Karpas-422 (cell line): Measurements from ENCODE around the gene MEIKIN. TPM values are rescaled to one million over a fixed set of nuclear protein-coding genes. Genes with fewer than 3 reads are reported as not detected.
"Not testable (repeated sequence)": the region's sequence is repeated elsewhere in the genome, so short reads cannot be mapped to it uniquely, and the experiment has no call there.

ENCODE experiments used
- DNase-seq: peaks from one replicate; pipeline ENCODE4 v3.0.0-alpha.2; 2015
- H2AFZ ChIP-seq: fragments of 200-600 bp; sonication (generic); 2 replicates; pipeline ENCODE4 v1.6.1; 2014; ENCODE audit warnings: antibody characterized with exemption, low read length, mixed read lengths
- H3K27ac ChIP-seq: fragments of 200-600 bp; sonication (generic); 2 replicates; pipeline ENCODE4 v1.5.1; 2014; ENCODE audit warnings: mild to moderate bottlenecking, low read length, moderate library complexity
- H3K27me3 ChIP-seq: fragments of 200-600 bp; sonication (generic); 2 replicates; pipeline ENCODE4 v1.6.1; 2014; ENCODE audit warnings: low read length, mixed read lengths
- H3K36me3 ChIP-seq: fragments of 200-600 bp; sonication (generic); 2 replicates; pipeline ENCODE4 v1.6.1; 2014; ENCODE audit warnings: low read length, mixed read lengths; ENCODE audit not compliant: insufficient read depth
- H3K4me1 ChIP-seq: fragments of 200-600 bp; sonication (generic); 2 replicates; pipeline ENCODE4 v1.6.1; 2014; ENCODE audit warnings: mild to moderate bottlenecking, low read length, mixed read lengths
- H3K4me2 ChIP-seq: fragments of 200-600 bp; sonication (generic); 2 replicates; pipeline ENCODE4 v1.6.1; 2014; ENCODE audit warnings: low read length, low read depth, mild to moderate bottlenecking; ENCODE audit not compliant: poor library complexity, severe bottlenecking
- H3K4me3 ChIP-seq: fragments of 200-600 bp; sonication (generic); 2 replicates; pipeline ENCODE4 v1.5.1; 2014; ENCODE audit warnings: mild to moderate bottlenecking, antibody characterized with exemption, low read length, mixed read lengths
- H3K79me2 ChIP-seq: fragments of 200-600 bp; sonication (generic); 2 replicates; pipeline ENCODE4 v1.6.1; 2014; ENCODE audit warnings: mild to moderate bottlenecking, low read length, mixed read lengths
- H3K9ac ChIP-seq: fragments of 200-600 bp; sonication (generic); 2 replicates; pipeline ENCODE4 v1.6.0; 2014; ENCODE audit warnings: low read length
- H3K9me2 ChIP-seq: fragments of 200-600 bp; sonication (generic), shearing (Covaris generic); replicated peaks from 2 replicates; pipeline ENCODE4 v1.6.0; 2014; ENCODE audit warnings: mild to moderate bottlenecking, low read length, moderate library complexity; ENCODE audit not compliant: insufficient read depth
- H3K9me3 ChIP-seq: fragments of 300-700, 200-600 bp; sonication (generic); 2 replicates; pipeline ENCODE4 v1.6.1; 2014; ENCODE audit warnings: low read length, mixed read lengths
- H4K20me1 ChIP-seq: fragments of 200-600 bp; sonication (generic); 2 replicates; pipeline ENCODE4 v1.6.1; 2014; ENCODE audit warnings: mild to moderate bottlenecking, antibody characterized with exemption, low read length, low read depth; ENCODE audit not compliant: insufficient read depth
- total RNA-seq: library from RNA; depleted of rRNA; stranded (reverse); fragments of >200 nt; shearing (Covaris generic); gene quantifications from 2 replicates; pipeline ENCODE4 v1.2.3, GENCODE V29; 2014; ENCODE audit warnings: low replicate concordance

The MEIKIN gene
- total RNA-seq, 1 experiment from 2014 or later: not detected

DNA sequence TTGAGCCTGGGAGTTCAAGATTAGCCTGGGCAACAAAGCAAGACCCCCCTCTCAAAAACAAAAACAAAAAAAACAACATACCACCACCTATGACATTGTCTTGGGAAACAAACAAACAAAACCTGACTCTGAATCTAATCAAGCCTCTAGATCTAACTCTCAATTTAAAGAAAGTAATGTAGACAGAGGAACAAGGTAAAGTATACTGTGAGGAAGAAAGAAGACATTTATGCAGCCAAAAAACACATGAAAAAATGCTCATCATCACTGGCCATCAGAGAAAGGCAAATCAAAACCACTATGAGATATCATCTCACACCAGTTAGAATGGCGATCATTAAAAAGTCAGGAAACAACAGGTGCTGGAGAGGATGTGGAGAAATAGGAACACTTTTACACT, 167.3 kb downstream of the MEIKIN start:
- not testable (repeated sequence) for H3K36me3 ChIP-seq, H3K4me1 ChIP-seq, H3K4me3 ChIP-seq, H4K20me1 ChIP-seq, H3K4me2 ChIP-seq, H3K9me2 ChIP-seq, H3K9ac ChIP-seq, H2AFZ ChIP-seq, DNase-seq, H3K27me3 ChIP-seq, H3K9me3 ChIP-seq, H3K27ac ChIP-seq
- peaks cover 89% of the 10 kb centered on the region for H3K79me2 ChIP-seq

DNA sequence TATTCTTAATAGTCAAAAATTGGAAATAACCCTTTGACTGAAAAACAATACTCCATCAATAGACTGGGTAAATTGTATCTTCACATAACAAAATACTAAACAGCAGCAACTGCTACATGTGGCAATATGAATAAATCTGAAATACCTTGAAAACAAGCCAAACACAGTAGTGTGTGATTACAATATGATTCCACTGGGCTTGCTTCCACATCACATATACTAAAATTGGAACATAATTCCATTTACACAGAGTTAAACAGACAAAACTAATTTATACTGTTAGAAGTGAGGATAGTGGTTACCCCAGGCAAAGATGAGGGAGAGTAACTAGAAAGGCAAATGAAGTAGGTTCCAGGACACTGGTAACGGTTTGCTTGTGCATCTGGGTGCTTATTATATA, 169.0 kb downstream of the MEIKIN start:
- H3K4me3 ChIP-seq: no peak overlapping the region
- no peaks in the 10 kb centered on the region for H3K9me3 ChIP-seq
- H3K27me3 ChIP-seq: no peaks in the 10 kb centered on the region
- no peaks in the 10 kb centered on the region; the same call in 1 of the 2 replicates for H3K4me1 ChIP-seq
- no peak overlapping the region for H3K27ac ChIP-seq
- no peaks in the 10 kb centered on the region for H3K36me3 ChIP-seq
- no peak overlapping the region for H3K9ac ChIP-seq
- no peak overlapping the region for H2AFZ ChIP-seq
- H3K79me2 ChIP-seq: peaks cover 89% of the 10 kb centered on the region
- no peak for DNase-seq
- no peaks in the 10 kb centered on the region for H3K9me2 ChIP-seq
- H3K4me2 ChIP-seq: no peak overlapping the region
- H4K20me1 ChIP-seq: no peaks in the 10 kb centered on the region

DNA sequence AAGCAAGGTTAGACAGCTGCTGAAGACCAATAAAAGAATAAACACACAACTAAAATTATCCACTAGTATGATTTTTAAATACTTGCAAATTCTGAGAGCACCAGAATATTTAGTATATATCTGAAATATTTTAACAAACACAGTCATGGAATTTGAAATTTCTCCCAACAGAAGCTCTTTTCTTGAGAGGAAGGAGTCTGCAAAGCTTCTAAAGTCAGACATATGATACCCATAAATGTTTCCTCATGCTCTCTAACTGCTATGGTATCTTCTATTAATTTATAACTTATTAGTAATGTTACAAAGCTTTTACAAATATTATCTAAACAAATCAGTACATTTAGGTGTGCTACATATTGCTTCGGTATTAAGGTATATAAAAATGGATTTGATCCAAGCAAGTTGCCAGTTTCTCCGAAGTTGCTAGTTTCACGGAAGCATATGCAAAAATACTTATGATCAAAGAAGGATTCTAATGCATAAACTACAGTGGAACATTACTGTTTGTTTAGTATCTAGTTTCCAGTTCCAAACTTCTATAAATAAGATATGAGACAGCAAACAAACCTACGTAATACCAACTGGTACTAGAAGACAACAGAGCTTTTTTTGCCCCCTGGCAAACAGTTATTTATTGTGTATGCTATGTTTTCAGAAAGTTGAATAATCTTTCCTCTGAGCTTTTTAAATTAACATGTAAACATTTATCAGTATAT, 170.7 kb downstream of the MEIKIN start:
- no peak overlapping the region for H3K4me3 ChIP-seq
- H3K4me1 ChIP-seq: peaks cover 9% of the 10 kb centered on the region
- no peaks in the 10 kb centered on the region for H3K27me3 ChIP-seq
- no peak overlapping the region for H3K9ac ChIP-seq
- H2AFZ ChIP-seq: no peak overlapping the region
- H3K27ac ChIP-seq: no peak overlapping the region
- no peaks in the 10 kb centered on the region for H4K20me1 ChIP-seq
- H3K79me2 ChIP-seq: peaks cover 88% of the 10 kb centered on the region
- no peaks in the 10 kb centered on the region for H3K36me3 ChIP-seq
- no peaks in the 10 kb centered on the region for H3K9me2 ChIP-seq
- H3K9me3 ChIP-seq: no peaks in the 10 kb centered on the region
- no peak for DNase-seq
- no peak overlapping the region for H3K4me2 ChIP-seq

DNA sequence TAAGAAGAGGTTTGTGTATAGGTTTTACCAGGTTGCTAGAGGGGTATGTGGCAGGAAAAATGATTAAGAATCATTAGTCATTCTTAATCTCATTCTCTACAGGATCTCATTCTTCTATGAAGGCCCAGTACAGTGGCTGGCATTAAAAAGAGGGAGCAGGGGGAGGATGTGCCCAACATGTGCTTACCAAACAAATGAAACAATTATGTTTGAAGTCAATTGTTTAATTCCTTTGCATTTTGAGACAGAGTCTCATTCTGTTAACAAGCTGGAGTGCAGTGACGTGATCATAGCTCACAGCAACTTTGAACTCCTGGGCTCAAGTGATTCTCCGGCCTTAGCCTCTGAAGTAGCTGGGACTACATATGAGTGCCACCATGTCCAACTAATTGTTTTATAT, 171.7 kb downstream of the MEIKIN start:
- no peaks in the 10 kb centered on the region for H3K27me3 ChIP-seq
- H3K4me2 ChIP-seq: no peak overlapping the region
- DNase-seq: no peak
- no peak overlapping the region for H3K27ac ChIP-seq
- H3K9ac ChIP-seq: no peak overlapping the region
- H4K20me1 ChIP-seq: no peaks in the 10 kb centered on the region
- H3K79me2 ChIP-seq: peaks cover 91% of the 10 kb centered on the region
- no peak overlapping the region for H3K4me3 ChIP-seq
- H3K9me3 ChIP-seq: no peaks in the 10 kb centered on the region
- no peaks in the 10 kb centered on the region for H3K9me2 ChIP-seq
- no peaks in the 10 kb centered on the region for H3K36me3 ChIP-seq
- peaks cover 16% of the 10 kb centered on the region for H3K4me1 ChIP-seq
- no peak overlapping the region for H2AFZ ChIP-seq

DNA sequence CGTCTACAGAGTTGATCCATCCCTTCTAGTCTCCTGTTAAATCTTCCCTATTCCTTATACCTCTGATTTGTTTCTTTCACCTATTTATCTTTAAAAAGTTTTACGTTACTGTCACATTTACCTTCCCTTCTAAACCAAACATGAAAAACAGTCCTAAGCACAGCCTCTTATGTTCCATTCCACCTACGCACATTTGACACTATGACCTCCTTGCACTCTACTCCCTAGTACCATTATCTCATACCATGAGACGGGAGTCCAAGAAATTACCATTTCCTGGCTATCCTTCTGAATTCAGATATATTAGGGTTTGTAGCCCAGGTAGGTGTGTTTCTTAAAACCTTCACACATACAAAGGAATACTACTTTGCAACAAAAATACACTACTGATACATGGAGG, 173.8 kb downstream of the MEIKIN start:
- H3K4me3 ChIP-seq: no peak overlapping the region
- no peak overlapping the region for H3K4me2 ChIP-seq
- no peak overlapping the region for H2AFZ ChIP-seq
- peaks cover 16% of the 10 kb centered on the region for H3K4me1 ChIP-seq
- no peak for DNase-seq
- H3K9me2 ChIP-seq: no peaks in the 10 kb centered on the region
- no peaks in the 10 kb centered on the region; the same call in 1 of the 2 replicates for H3K9me3 ChIP-seq
- peaks cover 96% of the 10 kb centered on the region for H3K79me2 ChIP-seq
- H3K27me3 ChIP-seq: no peaks in the 10 kb centered on the region
- H3K36me3 ChIP-seq: no peaks in the 10 kb centered on the region
- H3K27ac ChIP-seq: no peak overlapping the region
- no peak overlapping the region for H3K9ac ChIP-seq
- no peaks in the 10 kb centered on the region for H4K20me1 ChIP-seq

DNA sequence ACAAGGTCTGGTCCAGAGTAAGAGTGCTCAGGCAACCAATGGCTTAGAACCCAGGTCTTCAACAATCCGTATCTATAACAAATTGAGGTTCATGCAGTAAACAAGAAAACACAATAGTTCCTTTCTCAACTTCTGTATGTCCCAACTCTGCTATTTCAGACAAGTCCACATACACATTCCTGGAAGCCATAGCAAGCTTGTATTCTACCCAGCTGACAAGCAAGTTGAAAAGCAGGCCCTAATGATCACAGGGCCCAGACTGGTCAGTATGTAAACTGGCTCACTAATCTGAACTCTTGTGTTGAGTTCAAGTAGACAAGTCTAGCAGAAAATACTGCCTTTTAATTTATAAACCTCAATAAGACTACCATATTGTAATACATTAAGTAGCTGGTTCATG, 175.5 kb downstream of the MEIKIN start:
- H2AFZ ChIP-seq: no peak overlapping the region
- H3K9me2 ChIP-seq: no peaks in the 10 kb centered on the region
- peaks cover 4% of the 10 kb centered on the region for H3K36me3 ChIP-seq
- no peaks in the 10 kb centered on the region for H4K20me1 ChIP-seq
- peak overlapping the region; percentile 16 for H3K4me2 ChIP-seq
- H3K27me3 ChIP-seq: no peaks in the 10 kb centered on the region
- DNase-seq: no peak
- H3K9ac ChIP-seq: no peak overlapping the region
- no peaks in the 10 kb centered on the region; the same call in 1 of the 2 replicates for H3K9me3 ChIP-seq
- H3K4me3 ChIP-seq: no peak overlapping the region
- peaks cover 99% of the 10 kb centered on the region for H3K79me2 ChIP-seq
- peaks cover 16% of the 10 kb centered on the region for H3K4me1 ChIP-seq
- H3K27ac ChIP-seq: no peak overlapping the region

DNA sequence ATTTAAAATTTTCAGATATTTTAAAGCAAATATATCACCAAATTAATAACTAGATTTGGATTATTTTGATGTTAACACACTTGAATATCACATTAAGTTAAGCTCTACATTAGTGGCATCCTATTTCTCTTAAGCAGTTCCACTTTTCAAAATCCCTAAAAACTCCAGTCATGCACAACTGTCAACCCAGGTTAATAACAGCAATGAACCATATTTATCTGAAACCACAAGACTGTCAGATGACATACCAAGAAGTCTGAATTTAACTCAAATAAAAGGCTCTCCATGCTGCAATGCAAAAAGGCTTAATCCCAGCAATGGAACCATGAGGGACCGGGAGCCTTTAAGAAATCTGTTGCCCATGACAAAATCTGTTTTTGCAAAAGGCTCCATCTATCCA, 176.1 kb downstream of the MEIKIN start:
- H3K9ac ChIP-seq: no peak overlapping the region

DNA sequence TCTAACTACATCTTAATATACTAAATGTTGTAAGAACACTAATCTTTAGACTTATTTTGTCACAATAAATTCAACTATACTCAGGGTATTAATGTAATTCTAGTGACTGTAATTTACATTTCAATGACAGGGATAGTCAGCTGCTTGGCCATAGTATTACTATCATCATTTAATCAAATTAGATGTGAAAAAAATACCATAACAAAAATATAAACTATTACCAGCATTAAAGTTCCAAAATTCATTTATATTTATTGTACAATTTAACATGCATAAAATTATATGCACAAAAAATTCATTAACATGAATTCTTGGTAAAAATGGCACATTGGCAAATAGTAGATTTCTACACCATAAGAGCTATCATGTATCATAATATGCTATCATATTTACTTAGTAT, 177.6 kb downstream of the MEIKIN start:
- H3K9me2 ChIP-seq: no peaks in the 10 kb centered on the region
- no peak overlapping the region for H3K9ac ChIP-seq
- no peak overlapping the region for H2AFZ ChIP-seq
- H3K79me2 ChIP-seq: peaks cover 99% of the 10 kb centered on the region
- H3K27ac ChIP-seq: no peak overlapping the region
- no peak for DNase-seq
- peaks cover 5% of the 10 kb centered on the region for H3K9me3 ChIP-seq
- no peak overlapping the region for H3K4me2 ChIP-seq
- H3K4me1 ChIP-seq: peaks cover 16% of the 10 kb centered on the region
- H4K20me1 ChIP-seq: no peaks in the 10 kb centered on the region
- peaks cover 14% of the 10 kb centered on the region for H3K36me3 ChIP-seq
- no peaks in the 10 kb centered on the region for H3K27me3 ChIP-seq
- no peak overlapping the region for H3K4me3 ChIP-seq

More for the DNA sequence above, 176.1 kb downstream of the MEIKIN start:
- Histone ChIP-seq H3K4me3 (no peak overlapping the region), H3K79me2 (peaks cover 99% of the 10 kb centered on the region), H3K9me2 (no peaks in the 10 kb centered on the region), H2AFZ (no peak overlapping the region), H3K27ac (no peak overlapping the region), H4K20me1 (no peaks in the 10 kb centered on the region), H3K4me2 (peak overlapping the region; percentile 16), H3K9me3 (peaks cover 4% of the 10 kb centered on the region), H3K36me3 (peaks cover 10% of the 10 kb centered on the region), H3K27me3 (no peaks in the 10 kb centered on the region), H3K4me1 (peaks cover 16% of the 10 kb centered on the region)
- DNase-seq: peak; percentile 56
